ENCODE results near the gene CFAP73. TPM values are rescaled to one million over a fixed set of nuclear protein-coding genes. Genes with fewer than 3 reads are reported as not detected.
"Not testable (repeated sequence)": the region's sequence is repeated elsewhere in the genome, so short reads cannot be mapped to it uniquely, and the experiment has no call there.

CFAP73 gene
- total RNA-seq, 2 experiments from 2014 or later: 0.17 to 0.38 TPM

- ChIA-PET CTCF (interaction anchor here (0.6 to 1.2 kb wide), 2 partner anchors 13 to 135 kb away, joined by 3 to 5 read pairs; partner anchors contain the start of genes DDX54 and RITA1), POLR2A (no interaction called here)
Observed at GRCh38 chr12:113198296-113198695, 48.8 kb downstream of the CFAP73 start.

- ChIA-PET CTCF (interaction anchor here (1.2 kb wide), 1 partner anchor 225 kb away, joined by 4 read pairs; no protein-coding TSS in a partner anchor), POLR2A (no interaction called here)
Observed at GRCh38 chr12:113200021-113200797, 50.7 kb downstream of the CFAP73 start.

- CTCF ChIA-PET: no interaction called here
- POLR2A ChIA-PET: no interaction called here
Observed at GRCh38 chr12:113201187-113202177, 52.0 kb downstream of the CFAP73 start.

GRCh38 chr12:113202300-113203075, 53.0 kb downstream of the CFAP73 start:
- ChIA-PET POLR2A (no interaction called here), CTCF (no interaction called here)

GRCh38 chr12:113203852-113204760, 54.6 kb downstream of the CFAP73 start:
- CTCF ChIA-PET: interaction anchor here (0.6 kb wide), 1 partner anchor 45 kb away, joined by 3 read pairs; no protein-coding TSS in a partner anchor
- POLR2A ChIA-PET: no interaction called here

GRCh38 chr12:113204804-113205203, 55.3 kb downstream of the CFAP73 start:
- ChIA-PET CTCF (interaction anchor here (0.6 to 1.0 kb wide), 2 partner anchors 45 to 106 kb away, joined by 3 to 4 read pairs; no protein-coding TSS in a partner anchor), POLR2A (no interaction called here)

- POLR2A ChIA-PET, CTCF ChIA-PET: not testable (repeated sequence)
Observed at GRCh38 chr12:113206802-113207201, 57.3 kb downstream of the CFAP73 start.

- ChIA-PET POLR2A (interaction anchor here (0.7 to 1.7 kb wide), 7 partner anchors 10 to 230 kb away, joined by 3 to 8 read pairs (median 3); partner anchors contain the start of genes DDX54 and RITA1), CTCF (interaction anchor here (0.7 to 1.1 kb wide), 3 partner anchors 10 to 22 kb away, joined by 3 to 10 read pairs (median 4); partner anchors contain the start of genes DDX54 and RITA1)
Observed at GRCh38 chr12:113207613-113208040, 58.1 kb downstream of the CFAP73 start.

- CTCF ChIA-PET: interaction anchor here (0.7 to 1.1 kb wide), 3 partner anchors 11 to 23 kb away, joined by 3 to 10 read pairs (median 4); partner anchors contain the start of genes DDX54 and RITA1
- POLR2A ChIA-PET: interaction anchor here (0.5 to 1.7 kb wide), 9 partner anchors 11 to 230 kb away, joined by 3 to 8 read pairs (median 3); partner anchors contain the start of genes DDX54 and RITA1
Observed at GRCh38 chr12:113208041-113208934, 58.8 kb downstream of the CFAP73 start.

Other genes starting within 250 kb of the CFAP73 start
- 1 to 10 TPM; 5.1 to 6.4 TPM for gene OAS1, start 242.8 kb upstream of the CFAP73 start, total RNA-seq
- 10 to 100 TPM in 1 of 2 experiments, 1 to 10 TPM in 1; 9.3 to 10.0 TPM for gene OAS3, start 211.2 kb upstream of the CFAP73 start, total RNA-seq
- 10 to 100 TPM; 44.7 to 51.9 TPM for gene OAS2, start 171.2 kb upstream of the CFAP73 start, total RNA-seq
- gene DTX1, start 93.0 kb upstream of the CFAP73 start, total RNA-seq: 1 to 10 TPM; 3.1 to 3.3 TPM
- under 1 TPM; 0.19 TPM for gene RASAL1, start 14.0 kb upstream of the CFAP73 start, total RNA-seq
- 100 to 1,000 TPM; 120 to 128 TPM for gene DDX54, start 35.8 kb downstream of the CFAP73 start, total RNA-seq
- gene RITA1, start 36.0 kb downstream of the CFAP73 start, total RNA-seq: 10 to 100 TPM; 26.1 to 28.2 TPM
- 10 to 100 TPM; 22.6 to 25.0 TPM for gene TPCN1, start 71.7 kb downstream of the CFAP73 start, total RNA-seq
- 10 to 100 TPM; 13.3 to 15.0 TPM for gene SLC8B1, start 185.4 kb downstream of the CFAP73 start, total RNA-seq
- 10 to 100 TPM; 21.2 to 21.7 TPM for gene PLBD2, start 208.9 kb downstream of the CFAP73 start, total RNA-seq